ENCODE results near the gene HTR2A. TPM values are rescaled to one million over a fixed set of nuclear protein-coding genes. Genes with fewer than 3 reads are reported as not detected.
A peak's percentile ranks its signal among the peaks of the same experiment; 100 is the strongest.

HTR2A gene
- total RNA-seq, 1 donor from 2014 or later = not detected

DNA sequence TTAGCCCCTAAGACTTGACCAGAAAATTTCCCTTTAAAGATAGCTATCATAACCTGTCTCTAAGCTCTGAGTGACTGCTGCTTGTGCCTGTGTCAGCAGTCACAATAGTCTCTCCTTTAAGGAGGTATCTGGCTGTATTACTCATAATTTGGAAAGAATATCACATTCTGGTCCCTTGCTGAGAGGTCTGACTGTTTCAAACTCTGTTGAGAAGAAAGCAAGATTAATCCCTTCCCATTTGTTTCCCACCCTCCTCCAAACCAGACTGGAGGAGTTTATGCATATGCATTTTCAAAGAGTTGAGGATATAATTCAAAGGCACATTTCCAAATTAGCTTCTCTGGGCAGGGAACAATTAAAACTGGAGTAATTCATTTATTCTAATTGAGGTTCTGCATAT, 2.3 kb downstream of the HTR2A start:
- Mint-ChIP-seq H3K4me1 (ENCODE audit: unreplicated experiment) (peaks cover 4% of the 10 kb centered on the region), H3K27me3 (ENCODE audit: unreplicated experiment) (peaks cover 3% of the 10 kb centered on the region), H3K36me3 (ENCODE audit: low read depth, unreplicated experiment) (no peaks in the 10 kb centered on the region), H3K27ac (ENCODE audit: unreplicated experiment) (no peak overlapping the region), H3K4me3 (ENCODE audit: unreplicated experiment) (peak overlapping the region; percentile 60), H3K9me3 (ENCODE audit: unreplicated experiment) (no peaks in the 10 kb centered on the region)
- TF ChIP-seq, protein P1, sequence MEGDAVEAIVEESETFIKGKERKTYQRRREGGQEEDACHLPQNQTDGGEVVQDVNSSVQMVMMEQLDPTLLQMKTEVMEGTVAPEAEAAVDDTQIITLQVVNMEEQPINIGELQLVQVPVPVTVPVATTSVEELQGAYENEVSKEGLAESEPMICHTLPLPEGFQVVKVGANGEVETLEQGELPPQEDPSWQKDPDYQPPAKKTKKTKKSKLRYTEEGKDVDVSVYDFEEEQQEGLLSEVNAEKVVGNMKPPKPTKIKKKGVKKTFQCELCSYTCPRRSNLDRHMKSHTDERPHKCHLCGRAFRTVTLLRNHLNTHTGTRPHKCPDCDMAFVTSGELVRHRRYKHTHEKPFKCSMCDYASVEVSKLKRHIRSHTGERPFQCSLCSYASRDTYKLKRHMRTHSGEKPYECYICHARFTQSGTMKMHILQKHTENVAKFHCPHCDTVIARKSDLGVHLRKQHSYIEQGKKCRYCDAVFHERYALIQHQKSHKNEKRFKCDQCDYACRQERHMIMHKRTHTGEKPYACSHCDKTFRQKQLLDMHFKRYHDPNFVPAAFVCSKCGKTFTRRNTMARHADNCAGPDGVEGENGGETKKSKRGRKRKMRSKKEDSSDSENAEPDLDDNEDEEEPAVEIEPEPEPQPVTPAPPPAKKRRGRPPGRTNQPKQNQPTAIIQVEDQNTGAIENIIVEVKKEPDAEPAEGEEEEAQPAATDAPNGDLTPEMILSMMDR (IDR thresholded peaks at IDR 0.05; ENCODE audit: unreplicated experiment) = no peak
- DNase-seq (ENCODE audit: low spot score) = no peak

DNA sequence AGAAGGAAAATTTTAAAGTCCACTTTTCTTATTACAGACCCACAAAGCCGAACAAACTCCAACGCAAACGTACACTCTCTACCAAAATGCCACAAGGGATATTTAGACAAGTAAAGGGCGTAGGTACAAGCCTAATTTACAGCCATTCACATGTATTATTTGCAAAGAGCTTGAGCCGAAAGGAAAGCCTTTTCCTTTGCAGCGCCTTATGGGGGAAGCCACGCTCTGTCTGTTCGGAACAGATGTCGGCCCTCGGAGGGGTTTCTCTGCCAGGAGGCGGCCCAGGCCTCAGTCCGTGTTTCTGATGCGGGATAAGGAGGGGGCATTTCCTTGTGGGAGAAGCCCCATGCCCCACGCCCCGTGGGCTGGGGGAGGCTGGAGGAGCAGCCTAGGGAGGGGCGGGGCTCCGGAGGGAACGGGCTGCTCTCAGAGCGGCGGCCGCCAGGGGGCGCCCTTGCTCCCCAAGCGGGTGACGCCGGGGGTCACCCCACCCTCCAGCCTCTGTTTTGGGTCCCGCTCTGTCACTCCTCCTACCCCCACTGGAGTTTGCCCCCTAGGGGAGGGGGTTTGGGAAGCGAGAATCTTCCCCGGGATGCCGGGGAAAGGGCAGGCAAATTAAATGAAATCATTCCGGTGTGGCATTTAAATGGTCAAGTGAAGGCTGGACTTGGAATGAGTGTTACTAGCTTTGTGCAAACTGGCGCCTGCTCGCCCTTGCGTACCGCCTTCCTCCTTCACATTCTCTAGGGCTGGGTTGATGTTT, 2.9 kb downstream of the HTR2A start:
- Mint-ChIP-seq H3K36me3 (ENCODE audit: low read depth, unreplicated experiment) (no peaks in the 10 kb centered on the region), H3K4me3 (ENCODE audit: unreplicated experiment) (peak overlapping the region; percentile 82), H3K27ac (ENCODE audit: unreplicated experiment) (no peak overlapping the region), H3K9me3 (ENCODE audit: unreplicated experiment) (no peaks in the 10 kb centered on the region), H3K27me3 (ENCODE audit: unreplicated experiment) (peaks cover 3% of the 10 kb centered on the region), H3K4me1 (ENCODE audit: unreplicated experiment) (peaks cover 4% of the 10 kb centered on the region)
- TF ChIP-seq, protein P1 (IDR thresholded peaks at IDR 0.05; ENCODE audit: unreplicated experiment) = peak; percentile 100
- DNase-seq (ENCODE audit: low spot score) = peak; percentile 79

- H3K9me3 Mint-ChIP-seq (ENCODE audit: unreplicated experiment) = no peaks in the 10 kb centered on the region
- H3K36me3 Mint-ChIP-seq (ENCODE audit: low read depth, unreplicated experiment) = no peaks in the 10 kb centered on the region
- H3K27me3 Mint-ChIP-seq (ENCODE audit: unreplicated experiment) = peaks cover 3% of the 10 kb centered on the region
- DNase-seq (ENCODE audit: low spot score) = no peak
- H3K4me3 Mint-ChIP-seq (ENCODE audit: unreplicated experiment) = no peak overlapping the region
- no peak overlapping the region for H3K27ac Mint-ChIP-seq (ENCODE audit: unreplicated experiment)
- TF ChIP-seq, protein P1 (IDR thresholded peaks at IDR 0.05; ENCODE audit: unreplicated experiment) = no peak
- peaks cover 4% of the 10 kb centered on the region for H3K4me1 Mint-ChIP-seq (ENCODE audit: unreplicated experiment)
Observed at GRCh38 chr13:46893221-46893740, 3.6 kb downstream of the HTR2A start.

GRCh38 chr13:46885018-46885417, 11.8 kb downstream of the HTR2A start:
- H3K4me1 Mint-ChIP-seq (ENCODE audit: unreplicated experiment) = no peaks in the 10 kb centered on the region
- H3K4me3 Mint-ChIP-seq (ENCODE audit: unreplicated experiment) = no peak overlapping the region
- no peak overlapping the region for H3K27ac Mint-ChIP-seq (ENCODE audit: unreplicated experiment)

More at GRCh38 chr13:46885018-46885417, 11.8 kb downstream of the HTR2A start:
- Mint-ChIP-seq H3K36me3 (ENCODE audit: low read depth, unreplicated experiment) (no peaks in the 10 kb centered on the region), H3K9me3 (ENCODE audit: unreplicated experiment) (no peaks in the 10 kb centered on the region), H3K27me3 (ENCODE audit: unreplicated experiment) (no peaks in the 10 kb centered on the region)
- DNase-seq (ENCODE audit: low spot score) = no peak
- TF ChIP-seq, protein P1 (IDR thresholded peaks at IDR 0.05; ENCODE audit: unreplicated experiment) = no peak
